Activated CD4-positive, alpha-beta T cell treated with anti-CD3 and anti-CD28 coated beads for 24 hours (primary cell): ENCODE results near the gene PLXDC2.
"Not testable (repeated sequence)": the region's sequence is repeated elsewhere in the genome, so short reads cannot be mapped to it uniquely, and the experiment has no call there.

Experiments used
- DNase-seq, 2 donors: peaks; one replicate each; pipeline ENCODE4 v3.0.0-alpha.2; 2020; ENCODE audit warnings: low read depth in 2 of 2

PLXDC2 gene

DNA sequence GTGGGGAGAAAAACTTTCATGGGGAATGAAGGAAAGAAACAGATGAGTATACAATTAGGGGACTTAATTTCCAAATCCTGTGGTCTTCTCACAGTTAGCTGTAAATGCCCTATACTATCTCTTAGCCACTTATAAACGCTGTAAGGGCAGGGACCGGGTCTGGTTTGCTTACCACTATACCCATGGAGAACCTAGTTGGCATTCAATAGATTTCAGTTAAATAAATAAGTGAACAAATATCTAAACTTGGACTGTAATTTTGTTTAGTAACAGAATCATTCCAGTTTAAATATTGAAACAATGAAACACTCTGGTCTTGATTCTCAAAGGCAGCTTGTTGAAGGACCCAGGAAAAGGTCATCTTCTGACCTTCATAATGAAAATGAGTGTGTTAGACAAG, 158.3 kb downstream of the PLXDC2 start:
- no peak for DNase-seq

DNA sequence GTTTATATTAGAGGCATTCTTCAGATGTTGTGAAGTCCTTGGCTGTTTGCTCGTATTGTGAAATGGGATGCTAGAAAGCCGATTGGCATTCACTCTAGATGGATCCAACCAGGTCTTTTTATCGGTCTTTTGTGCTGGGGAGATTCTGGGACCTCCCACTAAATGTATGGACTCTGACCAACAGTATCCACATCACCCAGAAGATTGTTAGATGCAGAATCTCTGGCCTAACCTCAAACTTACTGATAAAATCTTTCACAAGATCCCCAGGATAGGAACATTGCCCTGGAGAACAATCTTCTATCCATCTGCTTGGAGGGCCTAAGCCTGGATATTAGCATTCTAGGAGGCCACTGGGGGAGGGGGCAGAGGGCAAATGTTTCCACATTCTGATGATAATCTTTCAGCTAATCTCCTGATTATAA, 160.9 kb downstream of the PLXDC2 start:
- DNase-seq: no peak

DNA sequence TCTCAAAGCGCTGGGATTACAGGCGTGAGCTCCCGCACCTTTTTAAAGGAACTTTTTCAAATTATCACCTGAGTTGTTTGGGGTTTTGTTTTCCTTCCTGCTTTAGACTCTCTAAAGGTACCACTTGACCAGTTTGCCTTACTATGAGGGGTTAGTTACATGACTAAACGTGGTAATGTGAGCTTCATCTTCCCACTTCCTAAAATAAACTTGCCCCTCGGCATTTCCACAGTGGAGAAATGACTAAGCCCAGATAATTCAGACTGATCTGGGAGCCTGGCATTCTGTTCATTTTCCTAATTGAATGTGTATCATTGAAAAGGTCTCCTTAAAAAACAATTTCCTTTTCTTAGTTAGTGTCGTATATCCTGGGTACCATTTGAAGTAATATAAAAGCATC, 163.4 kb downstream of the PLXDC2 start:
- DNase-seq: no peak

DNA sequence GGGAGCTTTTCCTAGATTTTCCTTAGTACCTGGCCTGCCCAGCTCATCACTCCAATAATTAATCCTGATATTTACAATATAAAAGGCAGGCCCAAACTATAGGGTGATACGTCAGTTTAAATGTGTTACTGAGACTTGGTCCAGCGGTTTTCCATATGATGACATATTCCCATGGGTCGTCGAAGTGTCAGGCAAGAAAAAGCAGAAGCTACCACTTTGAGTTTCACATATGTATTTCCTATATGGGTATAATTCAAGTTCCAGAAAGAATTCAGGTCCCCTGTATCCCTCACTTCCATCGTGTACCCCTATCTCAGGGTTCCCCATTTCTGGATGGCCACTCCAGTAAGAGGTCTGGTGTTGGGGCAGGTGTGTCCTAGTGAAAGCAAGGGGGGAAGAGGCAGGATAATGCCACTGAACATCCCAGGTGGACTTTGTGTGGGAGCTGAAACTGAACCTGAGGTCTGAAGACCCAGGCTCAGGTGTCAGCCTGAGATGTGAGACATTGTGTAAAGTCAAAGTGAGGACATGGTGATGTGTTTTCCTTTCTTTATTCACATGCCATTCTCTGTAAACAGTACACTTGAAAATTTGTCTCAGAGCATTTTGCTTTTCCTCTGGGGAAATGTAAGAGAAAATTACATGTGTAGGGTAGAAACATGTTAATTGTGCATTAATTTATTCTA, 167.8 kb downstream of the PLXDC2 start:
- no peak for DNase-seq

GRCh38 chr10:19985745-19986144, 169.5 kb downstream of the PLXDC2 start:
- DNase-seq: no peak

DNA sequence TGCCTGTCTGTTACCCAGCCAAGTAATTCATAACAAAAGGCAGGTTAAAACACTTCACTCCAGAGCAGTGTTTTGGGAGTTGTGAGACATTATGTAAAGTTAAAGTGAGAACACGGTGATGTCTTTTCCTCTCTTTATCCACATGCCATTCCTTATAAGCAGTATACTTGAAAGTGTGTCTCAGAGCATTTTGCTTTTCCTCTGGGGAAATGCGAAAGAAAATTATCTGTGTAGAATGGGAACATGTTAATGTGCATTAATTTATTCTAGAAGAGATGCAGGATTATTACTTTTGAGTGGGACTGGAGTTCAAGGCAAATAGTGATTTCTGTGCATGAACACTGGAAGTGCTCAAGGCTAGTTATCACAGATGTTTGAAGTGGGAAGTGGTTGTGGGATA, 170.4 kb downstream of the PLXDC2 start:
- DNase-seq: no peak

DNA sequence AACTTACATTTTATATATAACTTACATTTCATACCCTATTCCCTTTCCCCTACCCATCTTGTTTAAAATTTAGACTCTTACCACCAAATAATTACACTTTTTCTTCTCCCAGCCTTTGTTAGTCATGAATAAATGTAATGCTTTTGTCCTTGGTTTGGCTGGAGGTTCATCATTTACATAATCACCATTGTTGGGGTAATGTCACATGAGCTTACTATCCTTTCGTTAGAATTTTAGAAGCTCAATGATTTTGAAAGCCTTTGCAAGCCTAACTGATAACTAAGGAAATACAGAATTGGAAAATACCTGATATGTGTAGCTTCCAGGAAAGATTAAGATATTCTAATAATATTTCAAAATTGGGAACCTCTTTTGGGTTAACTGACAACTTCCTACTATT, 171.7 kb downstream of the PLXDC2 start:
- no peak for DNase-seq

GRCh38 chr10:19993714-19994315, 177.6 kb downstream of the PLXDC2 start:
- no peak for DNase-seq

DNA sequence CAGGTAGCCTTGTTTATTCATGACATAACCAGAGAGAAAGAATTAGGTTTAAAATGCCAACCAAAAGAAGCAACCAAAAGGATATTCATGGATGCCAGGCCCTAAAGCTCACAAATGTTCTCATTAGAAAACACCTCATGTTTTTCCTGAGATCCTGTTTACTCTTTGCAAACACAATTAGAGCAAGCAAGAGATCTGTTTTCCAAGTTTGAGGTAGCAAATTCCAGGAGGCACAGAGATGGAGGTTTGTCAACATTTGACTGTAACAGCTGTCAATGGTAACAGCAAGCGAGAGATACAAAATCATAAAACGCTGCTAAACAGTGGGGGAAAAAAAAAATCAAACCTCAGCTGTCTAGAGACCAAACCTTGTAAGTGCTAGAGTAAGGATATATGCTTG, 182.2 kb downstream of the PLXDC2 start:
- no peak for DNase-seq

GRCh38 chr10:19999431-19999830, 183.2 kb downstream of the PLXDC2 start:
- DNase-seq: no peak

DNA sequence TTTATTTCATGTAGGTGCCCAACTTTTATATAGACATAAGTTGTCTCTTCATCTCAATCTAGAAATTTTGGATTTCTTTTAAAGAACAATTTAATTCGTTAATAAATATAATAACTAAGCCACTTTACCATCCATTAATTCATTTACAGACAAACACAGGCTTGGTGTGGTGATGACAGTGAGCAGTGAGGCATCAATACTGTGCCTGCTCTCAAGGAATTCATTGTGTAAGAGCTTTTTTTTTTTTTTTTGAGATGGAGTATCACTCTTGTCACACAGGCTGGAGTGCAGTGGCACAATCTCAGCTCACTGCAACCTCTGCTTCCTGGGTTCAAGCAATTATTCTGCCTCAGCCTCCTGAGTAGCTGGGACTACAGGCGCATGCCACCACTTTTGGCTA, 185.8 kb downstream of the PLXDC2 start:
- not testable (repeated sequence) for DNase-seq

- no peak for DNase-seq
Measured at GRCh38 chr10:20002657-20003056, 186.4 kb downstream of the PLXDC2 start.

DNA sequence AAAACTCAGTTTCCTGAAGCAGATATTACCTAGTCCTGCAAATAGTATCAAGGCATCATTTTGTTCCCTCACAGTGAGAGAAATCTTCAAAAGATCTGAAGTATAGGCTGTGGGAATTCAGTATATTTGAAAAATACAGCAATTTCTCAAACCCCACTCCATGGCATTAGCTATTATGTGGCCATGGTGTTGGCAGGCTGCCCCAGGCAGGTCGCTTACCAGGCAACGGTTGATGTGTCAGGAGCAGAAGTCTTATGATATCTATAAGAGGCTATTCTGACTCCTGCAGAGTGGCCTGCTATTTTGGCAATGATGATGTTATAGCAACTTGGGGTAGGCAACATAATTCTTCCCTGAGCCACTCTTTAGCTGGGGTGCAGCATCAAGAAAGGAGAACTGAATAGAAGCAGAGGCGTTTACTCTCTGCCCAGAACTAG, 187.9 kb downstream of the PLXDC2 start:
- no peak for DNase-seq

DNA sequence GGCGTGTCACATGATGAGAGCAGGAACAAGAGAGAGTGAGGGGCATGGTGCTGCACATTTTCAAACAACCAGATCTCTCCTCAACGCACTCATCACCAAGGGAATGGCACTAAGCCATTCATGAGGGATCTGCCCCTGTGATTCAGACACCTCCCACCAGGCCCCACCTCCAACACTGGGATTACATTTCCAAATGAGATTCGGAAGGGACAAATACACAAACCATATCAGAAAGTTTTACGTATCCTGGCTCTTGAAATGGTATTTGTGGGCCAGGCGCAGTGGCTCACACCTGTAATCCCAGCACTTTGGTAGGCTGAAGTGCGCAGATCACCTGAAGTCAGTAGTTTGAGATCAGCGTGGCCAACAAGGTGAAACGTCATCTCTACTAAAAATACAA, 189.4 kb downstream of the PLXDC2 start:
- DNase-seq: no peak

- DNase-seq: no peak
Measured at GRCh38 chr10:20006169-20006870, 190.1 kb downstream of the PLXDC2 start.

- DNase-seq: no peak
Measured at GRCh38 chr10:20007426-20007825, 191.2 kb downstream of the PLXDC2 start.

- DNase-seq: no peak
Measured at GRCh38 chr10:20013991-20014750, 197.9 kb downstream of the PLXDC2 start.

DNA sequence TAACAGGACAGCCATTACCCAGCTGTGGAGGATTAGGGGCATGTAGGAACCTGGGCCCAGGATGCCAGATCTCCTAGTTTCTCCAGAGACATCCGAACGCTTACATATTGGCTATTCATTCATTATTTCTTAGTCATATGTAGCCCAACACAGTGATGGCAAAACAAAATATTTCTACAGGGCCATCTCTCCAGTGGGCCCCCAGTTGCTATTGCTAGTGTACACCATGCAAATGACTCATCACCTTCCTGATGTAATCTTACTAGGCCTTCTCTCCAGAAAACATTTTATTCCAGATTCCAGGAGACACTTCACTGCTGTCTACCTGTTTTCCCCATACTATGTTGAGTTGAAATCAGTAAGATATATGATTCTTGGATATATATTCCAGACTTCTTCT, 201.7 kb downstream of the PLXDC2 start:
- DNase-seq: no peak

- no peak for DNase-seq
Measured at GRCh38 chr10:20020677-20021076, 204.4 kb downstream of the PLXDC2 start.

DNA sequence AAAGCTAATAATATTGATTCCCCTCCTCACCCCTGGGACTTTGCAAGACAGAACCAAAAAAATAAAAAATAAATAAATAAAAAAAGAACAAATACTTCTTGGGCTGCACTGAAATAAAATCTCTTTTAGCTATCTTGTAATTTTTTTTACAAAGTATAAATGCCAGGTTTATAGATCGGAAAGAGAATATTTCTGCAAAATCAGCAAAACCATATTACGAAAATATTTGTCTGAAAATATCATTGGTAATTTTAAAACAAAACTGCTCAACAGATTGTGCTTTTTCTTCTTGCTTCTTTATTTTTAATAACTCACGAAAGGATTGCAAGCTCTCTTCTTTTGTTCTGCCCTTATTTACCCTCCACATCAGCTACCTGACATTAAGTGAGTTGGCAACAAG, 213.3 kb downstream of the PLXDC2 start:
- DNase-seq: no peak

DNA sequence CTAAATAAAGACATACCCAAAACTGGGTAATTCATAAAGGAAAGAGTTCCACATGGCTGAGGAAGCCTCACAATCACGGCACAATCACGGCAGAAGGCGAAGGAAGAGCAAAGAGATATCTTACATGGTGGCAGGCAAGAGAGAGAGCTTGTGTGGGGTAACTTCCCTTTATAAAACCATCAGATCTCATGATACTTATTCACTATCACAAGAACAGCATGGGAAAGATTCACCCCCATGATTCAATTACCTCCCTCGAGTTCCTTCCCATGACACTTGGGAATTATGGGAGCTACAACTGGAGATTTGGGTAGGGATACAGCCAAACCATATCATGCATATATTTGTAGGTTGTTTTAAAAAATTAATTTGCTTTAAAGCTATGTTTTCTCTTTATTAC, 217.2 kb downstream of the PLXDC2 start:
- no peak for DNase-seq

- DNase-seq: no peak
Measured at GRCh38 chr10:20034732-20035131, 218.5 kb downstream of the PLXDC2 start.
